Measurements from ENCODE around the gene ARMC10. TPM values are rescaled to one million over a fixed set of nuclear protein-coding genes. Genes with fewer than 3 reads are reported as not detected.

ARMC10 gene
- total and polyA plus RNA-seq, 9 of the 15 experiments (the other 6 are each of a cell fraction or from before 2014, with no cell fraction given) = 17.0 to 113 (median 72.6) TPM

- TF ChIP-seq ZBTB12 (CRISPR knock-in tag; IDR thresholded peaks at IDR 0.05) = no peak
- TF ChIP-seq PHF20 (IDR thresholded peaks at IDR 0.05; ENCODE audit: partially characterized antibody) = no peak
- no peak for TF ChIP-seq IRF1 (CRISPR knock-in tag; IDR thresholded peaks at IDR 0.05; ENCODE audit: borderline replicate concordance)
- peak; percentile 98 for TF ChIP-seq RFX1 (IDR thresholded peaks at IDR 0.05)
- TF ChIP-seq MCM2 (IDR thresholded peaks at IDR 0.05; ENCODE audit: low read depth) = no peak
- TF ChIP-seq SNAPC5 (CRISPR knock-in tag; IDR thresholded peaks at IDR 0.05) = no peak
- no peak for TF ChIP-seq NFE2L1 (tag; IDR thresholded peaks at IDR 0.05; ENCODE audit: borderline replicate concordance, low read depth)
- no peak for TF ChIP-seq ID3 (CRISPR knock-in tag; IDR thresholded peaks at IDR 0.05)
- TF ChIP-seq ID3 (tag; IDR thresholded peaks at IDR 0.05) = 0 out of 2 replicates have a peak, but pooled peaks have one; percentile 24
- 0 out of 2 replicates have a peak, but pooled peaks have one; percentile 15 for TF ChIP-seq PKNOX1 (IDR thresholded peaks at IDR 0.05)
- TF ChIP-seq DIDO1 (tag; IDR thresholded peaks at IDR 0.05; ENCODE audit: low read depth) = no peak
- no peak for TF ChIP-seq MLX (CRISPR knock-in tag; conservative IDR thresholded peaks at IDR 0.05)
- no peak for TF ChIP-seq ZNF354B (CRISPR knock-in tag; IDR thresholded peaks at IDR 0.05)
- 0 out of 2 replicates have a peak, but pooled peaks have one; percentile 48 for TF ChIP-seq TCF7 (IDR thresholded peaks at IDR 0.05; ENCODE audit: borderline replicate concordance)
- no peak for TF ChIP-seq NCOA6 (IDR thresholded peaks at IDR 0.05)
- TF ChIP-seq ZNF644 (tag; IDR thresholded peaks at IDR 0.05; ENCODE audit: low read depth) = no peak
- TF ChIP-seq HNRNPL (IDR thresholded peaks at IDR 0.05; ENCODE audit: low read depth, low read length) = 0 out of 2 replicates have a peak, but pooled peaks have one; percentile 22
- no peak for TF ChIP-seq PML (IDR thresholded peaks at IDR 0.05; ENCODE audit: low read length)
- no peak for TF ChIP-seq SREBF1 (IDR thresholded peaks at IDR 0.05; ENCODE audit: borderline replicate concordance, low read depth, low read length)
- no peak for TF ChIP-seq ZNF76 (CRISPR knock-in tag; IDR thresholded peaks at IDR 0.05; ENCODE audit: borderline replicate concordance)
- no peak for TF ChIP-seq NCOA4 (IDR thresholded peaks at IDR 0.05; ENCODE audit: partially characterized antibody)
- no peak for TF ChIP-seq TAF9B (IDR thresholded peaks at IDR 0.05; ENCODE audit: partially characterized antibody)
- TF ChIP-seq TOE1 (IDR thresholded peaks at IDR 0.05; ENCODE audit: borderline replicate concordance) = peak; percentile 59; the same call in 1 of the 2 replicates
- no peak for TF ChIP-seq TOE1 (CRISPR knock-in tag; IDR thresholded peaks at IDR 0.05; ENCODE audit: borderline replicate concordance, low read depth)
- no peak for TF ChIP-seq BRD9 (IDR thresholded peaks at IDR 0.05; ENCODE audit: low read depth, partially characterized antibody)
Measured at GRCh38 chr7:103074519-103075336, at the start of gene ARMC10, which contains the start of gene FBXL13 (continued).

Data from K562 (cell line).